HG03103 (cell line): ENCODE results near the gene ABHD18.
"Not testable (repeated sequence)": the region's sequence is repeated elsewhere in the genome, so short reads cannot be mapped to it uniquely, and the experiment has no call there.

Experiments used
- ATAC-seq: cut with Tn5 transposase; IDR thresholded peaks from one replicate; pipeline ENCODE4 v1.9.1; 2021; ENCODE audit warnings: low read depth; ENCODE audit not compliant: unreplicated experiment

ABHD18 gene

DNA sequence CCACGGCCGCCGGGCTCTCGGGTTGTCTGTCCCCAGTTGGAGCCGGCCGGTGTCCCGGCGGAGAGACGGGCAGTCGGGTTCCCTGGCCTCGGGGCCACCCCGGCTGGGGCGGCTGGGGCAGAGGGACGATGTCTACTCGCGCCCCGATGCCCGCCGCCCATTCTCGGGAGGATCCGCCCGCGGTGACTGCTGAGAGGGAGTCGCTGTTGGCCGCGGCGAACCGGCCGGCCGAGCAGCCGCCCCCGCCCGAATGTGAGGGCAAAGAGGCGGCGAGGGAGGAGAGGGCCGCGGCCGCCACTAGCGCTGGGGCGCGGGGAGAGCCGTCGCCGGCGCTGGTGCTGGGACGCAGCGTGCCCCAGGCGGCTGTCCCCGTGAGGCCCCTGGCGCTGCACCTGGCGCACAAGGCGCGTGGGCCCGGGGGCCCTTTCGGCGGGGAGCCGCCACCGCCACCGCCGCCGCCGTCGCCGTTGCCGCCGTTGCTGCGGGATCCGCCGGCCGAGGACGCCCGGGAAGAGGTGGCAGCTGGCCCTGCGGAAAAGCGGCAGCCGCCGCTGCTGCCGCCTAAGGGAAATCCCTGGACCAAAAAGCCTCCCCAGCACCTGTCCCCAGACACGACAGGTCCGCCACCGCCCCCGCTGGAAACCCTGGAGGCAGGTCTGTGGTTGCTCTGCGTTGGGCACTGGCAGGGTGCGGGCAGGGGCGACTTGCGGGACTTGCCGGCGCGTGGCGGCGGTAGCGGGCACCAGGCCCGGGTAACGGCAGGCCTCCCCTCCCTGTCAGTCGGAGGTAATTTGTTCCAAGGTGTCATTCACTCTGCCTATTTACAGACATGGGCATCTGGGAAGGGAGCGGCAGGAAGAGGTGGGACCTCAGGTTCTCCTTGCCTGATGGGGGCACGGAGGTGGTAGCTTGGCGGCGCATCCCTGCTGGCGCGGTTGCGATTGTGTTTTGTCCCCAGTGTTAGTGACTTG, 96.6 kb downstream of the ABHD18 start:
- peak; percentile 31 for ATAC-seq

DNA sequence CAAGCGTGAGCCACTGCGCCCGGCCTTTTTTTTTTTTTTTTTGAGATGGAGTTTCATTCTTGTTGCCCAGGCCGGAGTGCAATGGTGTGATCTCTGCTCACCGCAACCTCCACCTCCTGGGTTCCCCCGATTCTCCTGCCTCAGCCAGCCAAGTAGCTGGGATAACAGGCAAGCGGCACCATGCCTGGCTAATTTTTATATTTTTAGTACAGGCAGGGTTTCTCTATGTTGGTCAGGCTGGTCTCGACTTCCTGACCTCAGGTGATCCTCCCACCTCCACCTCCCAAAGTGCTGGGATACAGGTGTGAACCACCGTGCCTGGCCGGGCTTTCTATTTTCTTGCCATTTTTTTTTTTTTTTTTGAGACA, 101.2 kb downstream of the ABHD18 start:
- not testable (repeated sequence) for ATAC-seq

DNA sequence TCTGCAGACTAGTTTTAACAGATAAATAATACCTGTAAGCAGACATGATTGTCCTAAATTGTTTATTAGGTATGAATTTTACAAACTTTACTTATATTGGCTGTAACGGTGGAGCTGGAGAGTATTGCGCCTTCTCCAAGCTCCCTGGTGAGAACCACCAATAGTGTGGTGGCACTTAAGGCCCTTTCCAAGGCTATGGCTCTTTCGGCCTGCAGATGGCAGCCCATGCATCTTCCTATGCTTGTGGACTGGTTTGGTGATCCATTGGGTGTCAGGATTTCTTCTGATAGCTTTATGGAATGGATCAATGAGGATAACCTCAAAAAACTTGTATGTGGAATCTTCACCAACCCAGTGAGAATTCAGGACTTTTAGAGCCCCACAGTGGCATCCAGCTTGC, 103.7 kb downstream of the ABHD18 start:
- ATAC-seq = no peak

DNA sequence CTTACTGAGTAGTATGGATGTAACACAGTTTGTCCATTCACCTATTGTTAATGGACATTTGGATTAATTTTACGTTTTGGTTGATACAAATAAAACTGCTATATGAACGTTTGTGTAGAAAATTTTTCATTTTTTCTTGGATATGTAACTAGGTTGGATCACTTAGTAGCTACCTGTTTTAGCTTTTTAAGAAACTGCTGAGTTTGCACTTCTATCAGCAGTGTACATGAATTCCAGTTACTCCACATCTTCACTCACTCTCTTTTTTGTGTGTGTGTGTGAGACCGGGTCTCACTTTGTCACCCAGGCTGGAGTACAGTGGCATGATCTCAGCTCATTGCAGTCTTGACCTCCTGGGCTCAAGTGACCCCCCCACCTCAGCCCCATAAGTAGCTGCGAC, 111.3 kb downstream of the ABHD18 start:
- no peak for ATAC-seq
